H1 (cell line): Measurements from ENCODE around the gene ZBTB20. TPM values are rescaled to one million over a fixed set of nuclear protein-coding genes. Genes with fewer than 3 reads are reported as not detected.

Source experiments
- FOSL1 ChIP-seq: IDR thresholded peaks from 2 replicates; pipeline ENCODE4 v1.6.1; 2011; ENCODE audit warnings: mild to moderate bottlenecking, low read depth, low read length, moderate library complexity; ENCODE audit not compliant: insufficient read depth
- PHF8 ChIP-seq: fragments of 200-600 bp; sonication (generic); conservative IDR thresholded peaks from 2 replicates; pipeline ENCODE4 v1.7.1; 2012; ENCODE audit warnings: low read depth, mild to moderate bottlenecking, inconsistent platforms, low read length, moderate library complexity
- RNF2 ChIP-seq: fragments of 200-900, 300-1000 bp; sonication (generic); IDR thresholded peaks from 2 replicates; pipeline ENCODE4 v1.7.1; 2016; ENCODE audit warnings: borderline replicate concordance, low read depth, mild to moderate bottlenecking, antibody characterized with exemption, low read length; ENCODE audit not compliant: poor library complexity, severe bottlenecking; ENCODE audit errors: missing control alignments
- polyA plus RNA-seq, 7 experiments: library from polyadenylated mRNA; depleted of rRNA in 3 of 7; stranded (reverse) in 5 of 7; unstranded in 2 of 7; fragments of >200 nt in 5 of 7; fragments of 200-250 nt in 2 of 7; gene quantifications; 1 replicate in 5 of 7; 2 replicates in 1 of 7; 4 replicates in 1 of 7; pipeline versions ENCODE4 v1.2.1 to v1.2.3, GENCODE V29; 2011 to 2013; ENCODE audit warnings: missing spikeins in 2 of 7, mixed read lengths in 2 of 7
- total RNA-seq: library from RNA; stranded (reverse); fragmentation: NEBNext Ultra II Directional; extraction: Animal tissue kit (Norgen Biotek cat#: 25700); gene quantifications from 2 replicates; pipeline ENCODE4 v1.2.1, GENCODE V29; 2021

The ZBTB20 gene
- total and polyA plus RNA-seq, 2 of the 8 experiments (the other 6 are each of a cell fraction or from before 2014, with no cell fraction given): 0.35 to 1.3 TPM

- TF ChIP-seq RNF2 (no peak), PHF8 (no peak), FOSL1 (no peak)
These were observed 12.3 kb downstream of the ZBTB20 start (continued) for GRCh38 chr3:115134648-115135347.
